SK-N-SH treated with all-trans-retinoic acid at 6 μM for 48 hours (cell line): ENCODE measurements around the gene AQP5.

Experiments used
- ATAC-seq: fragments of 200-7000 bp; cut with Tn5 transposase; 3 replicates; pipeline ENCODE4 v1.9.1; 2020; ENCODE audit warnings: mild to moderate bottlenecking, moderate library complexity
- ARNTL ChIP-seq: fragments of 450-650 bp; formaldehyde crosslinking; IDR thresholded peaks from 2 replicates; pipeline ENCODE4 v1.5.0; 2020; ENCODE audit warnings: low read depth, mild to moderate bottlenecking, moderate library complexity, borderline replicate concordance
- BACH2 ChIP-seq: fragments of 250-450 bp; sonication (Bioruptor Pico); IDR thresholded peaks from 2 replicates; pipeline ENCODE4 v1.9.0; 2021; ENCODE audit warnings: mild to moderate bottlenecking, borderline replicate concordance
- CSDC2 ChIP-seq: fragments of 250-450 bp; sonication (Bioruptor Pico); IDR thresholded peaks from 2 replicates; pipeline ENCODE4 v1.5.0; 2020; ENCODE audit warnings: mild to moderate bottlenecking, moderate library complexity
- CSRNP3 ChIP-seq: fragments of 250-450 bp; sonication (Bioruptor Pico); IDR thresholded peaks from 2 replicates; pipeline ENCODE4 v1.5.1; 2021; ENCODE audit warnings: mild to moderate bottlenecking, moderate library complexity
- ESRRG ChIP-seq: fragments of 250-450 bp; sonication (Bioruptor Pico); IDR thresholded peaks from 2 replicates; pipeline ENCODE4 v1.6.1; 2021; ENCODE audit warnings: mild to moderate bottlenecking
- GLIS3 ChIP-seq: fragments of 250-450 bp; sonication (Bioruptor Pico); IDR thresholded peaks from 2 replicates; pipeline ENCODE4 v1.5.0; 2020; ENCODE audit warnings: mild to moderate bottlenecking, moderate library complexity
- ISL1 ChIP-seq: fragments of 250-450 bp; sonication (Bioruptor Pico); IDR thresholded peaks from 2 replicates; pipeline ENCODE4 v2.1.2; 2022; ENCODE audit warnings: mild to moderate bottlenecking, moderate library complexity
- OSR1 ChIP-seq: fragments of 250-450 bp; sonication (Bioruptor Pico); IDR thresholded peaks from 2 replicates; pipeline ENCODE4 v1.8.0; 2022; ENCODE audit warnings: moderate library complexity, mild to moderate bottlenecking, inconsistent platforms
- POU6F1 ChIP-seq: fragments of 250-450 bp; sonication (Bioruptor Pico); IDR thresholded peaks from 2 replicates; pipeline ENCODE4 v1.8.0; 2021; ENCODE audit warnings: low read depth, mild to moderate bottlenecking, moderate library complexity, borderline replicate concordance
- PPARA ChIP-seq: fragments of 250-450 bp; sonication (Bioruptor Pico); IDR thresholded peaks from 2 replicates; pipeline ENCODE4 v1.5.0; 2020; ENCODE audit warnings: mild to moderate bottlenecking, borderline replicate concordance
- RARB ChIP-seq: fragments of 250-450 bp; sonication (Bioruptor Pico); IDR thresholded peaks from 2 replicates; pipeline ENCODE4 v1.8.0; 2021; ENCODE audit warnings: mild to moderate bottlenecking, moderate library complexity
- SNAI2 ChIP-seq: fragments of 250-450 bp; sonication (Bioruptor Pico); IDR thresholded peaks from 2 replicates; pipeline ENCODE4 v1.5.0; 2020; ENCODE audit warnings: mild to moderate bottlenecking, moderate library complexity
- TCF4 ChIP-seq: fragments of 250-450 bp; sonication (Bioruptor Pico); IDR thresholded peaks from 2 replicates; pipeline ENCODE4 v1.8.0; 2021; ENCODE audit warnings: mild to moderate bottlenecking, moderate library complexity, borderline replicate concordance
- TOX ChIP-seq: fragments of 250-450 bp; sonication (Bioruptor Pico); IDR thresholded peaks from 2 replicates; pipeline ENCODE4 v1.8.0; 2021; ENCODE audit warnings: mild to moderate bottlenecking, moderate library complexity, borderline replicate concordance
- ZC3H10 ChIP-seq: fragments of 250-450 bp; sonication (Bioruptor Pico); IDR thresholded peaks from 2 replicates; pipeline ENCODE4 v1.5.1; 2021; ENCODE audit warnings: mild to moderate bottlenecking, moderate library complexity
- ZFP3 ChIP-seq: fragments of 250-450 bp; sonication (Bioruptor Pico); IDR thresholded peaks from 2 replicates; pipeline ENCODE4 v1.5.0; 2020; ENCODE audit warnings: mild to moderate bottlenecking, moderate library complexity
- ZNF565 ChIP-seq: fragments of 450-650 bp; formaldehyde crosslinking; conservative IDR thresholded peaks from 2 replicates; pipeline ENCODE4 v1.5.0; 2020; ENCODE audit warnings: low read depth, mild to moderate bottlenecking, moderate library complexity
- ZNF70 ChIP-seq: fragments of 450-650 bp; formaldehyde crosslinking; IDR thresholded peaks from 2 replicates; pipeline ENCODE4 v1.5.0; 2020; ENCODE audit warnings: mild to moderate bottlenecking, moderate library complexity
- ZNF8 ChIP-seq: fragments of 450-650 bp; formaldehyde crosslinking; IDR thresholded peaks from 2 replicates; pipeline ENCODE4 v1.5.0; 2020; ENCODE audit warnings: mild to moderate bottlenecking, moderate library complexity
- TF ChIP-seq, protein P1 (sequence below): fragments of 250-450 bp; sonication (Bioruptor Pico); IDR thresholded peaks from 2 replicates; pipeline ENCODE4 v1.5.1; 2020; ENCODE audit warnings: low read depth, mild to moderate bottlenecking, moderate library complexity
- TF ChIP-seq, protein P2 (sequence below): fragments of 250-450 bp; sonication (Bioruptor Pico); IDR thresholded peaks from 2 replicates; pipeline ENCODE4 v1.5.0; 2020; ENCODE audit warnings: mild to moderate bottlenecking, moderate library complexity
- TF ChIP-seq, protein P3 (sequence below): fragments of 250-450 bp; sonication (Bioruptor Pico); IDR thresholded peaks from 2 replicates; pipeline ENCODE4 v1.8.0; 2020; ENCODE audit warnings: mild to moderate bottlenecking, moderate library complexity, borderline replicate concordance

AQP5 gene

DNA sequence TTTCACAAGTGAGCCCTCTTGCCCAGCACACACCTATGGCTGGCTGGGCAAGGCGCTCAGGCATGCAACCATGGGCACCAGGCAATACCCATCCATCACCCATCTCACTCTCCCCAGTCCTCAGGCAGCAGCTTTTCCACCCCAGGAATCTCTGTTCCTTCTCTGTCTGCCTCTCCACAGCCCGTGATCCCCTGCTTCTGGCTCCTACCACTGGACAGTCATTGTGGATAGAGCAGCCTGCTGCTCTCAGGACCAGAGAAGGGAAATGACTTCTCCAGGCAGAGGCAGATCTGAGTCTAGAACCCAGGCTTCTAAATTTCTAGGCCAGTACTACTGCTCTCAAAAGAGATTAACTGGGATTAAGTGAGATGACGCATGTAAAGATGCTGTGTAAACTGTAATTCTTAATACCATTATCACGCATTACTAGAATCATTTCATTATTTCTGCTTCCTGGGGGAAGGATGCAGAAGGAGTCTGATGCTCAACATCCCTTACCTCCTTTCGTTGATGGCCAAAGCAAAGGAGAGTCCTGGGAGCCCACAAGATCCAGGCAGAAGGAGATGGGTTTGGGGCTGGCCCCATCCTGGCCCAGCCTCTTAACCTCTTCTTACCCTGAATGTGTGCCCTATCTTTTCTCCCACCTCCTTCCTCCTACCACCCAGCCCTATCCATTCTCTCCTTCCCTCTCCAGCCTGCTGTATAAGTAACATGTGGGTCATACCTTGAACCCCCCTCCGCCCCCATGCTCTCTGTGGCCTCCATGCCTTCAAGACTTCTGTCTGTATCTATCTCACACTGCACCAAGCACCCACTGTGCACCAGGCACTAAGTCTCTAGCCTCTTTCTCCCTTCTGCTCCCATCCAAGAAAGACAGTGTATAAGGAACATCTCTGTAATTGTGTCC lies 4.8 kb upstream of the AQP5 start (continued):
- TF ChIP-seq, protein P1, sequence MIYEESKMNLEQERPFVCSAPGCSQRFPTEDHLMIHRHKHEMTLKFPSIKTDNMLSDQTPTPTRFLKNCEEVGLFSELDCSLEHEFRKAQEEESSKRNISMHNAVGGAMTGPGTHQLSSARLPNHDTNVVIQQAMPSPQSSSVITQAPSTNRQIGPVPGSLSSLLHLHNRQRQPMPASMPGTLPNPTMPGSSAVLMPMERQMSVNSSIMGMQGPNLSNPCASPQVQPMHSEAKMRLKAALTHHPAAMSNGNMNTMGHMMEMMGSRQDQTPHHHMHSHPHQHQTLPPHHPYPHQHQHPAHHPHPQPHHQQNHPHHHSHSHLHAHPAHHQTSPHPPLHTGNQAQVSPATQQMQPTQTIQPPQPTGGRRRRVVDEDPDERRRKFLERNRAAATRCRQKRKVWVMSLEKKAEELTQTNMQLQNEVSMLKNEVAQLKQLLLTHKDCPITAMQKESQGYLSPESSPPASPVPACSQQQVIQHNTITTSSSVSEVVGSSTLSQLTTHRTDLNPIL = no peak
- TF ChIP-seq, all 23 proteins: peak for 0

DNA sequence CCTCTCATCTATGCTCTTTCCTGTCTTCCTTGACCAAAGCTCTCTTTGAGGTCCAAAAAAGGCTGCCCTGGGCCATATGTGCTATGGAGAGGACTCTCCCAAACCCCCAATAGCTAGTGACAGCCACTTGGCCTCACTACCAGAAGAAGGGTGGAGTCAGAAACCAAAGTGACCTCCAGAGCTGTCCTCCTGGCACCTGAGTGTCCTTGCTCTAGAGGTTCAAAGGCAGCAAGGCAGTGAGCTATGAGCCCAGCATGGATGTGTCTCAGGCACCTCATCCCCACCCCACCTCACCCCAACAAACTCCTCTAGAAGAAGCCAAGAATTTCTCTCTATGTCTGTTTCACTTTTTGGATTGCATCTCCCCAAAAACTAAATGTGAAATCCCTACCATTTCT lies 4.1 kb upstream of the AQP5 start:
- TF ChIP-seq ESRRG (no peak), SNAI2 (CRISPR knock-in tag) (no peak), ZNF8 (CRISPR knock-in tag) (no peak), ZNF565 (CRISPR knock-in tag) (no peak), ZC3H10 (CRISPR knock-in tag) (no peak), ZNF70 (CRISPR knock-in tag) (no peak), TCF4 (no peak), BACH2 (CRISPR knock-in tag) (no peak), ZFP3 (CRISPR knock-in tag) (no peak), OSR1 (no peak), PPARA (CRISPR knock-in tag) (no peak), TOX (CRISPR knock-in tag) (no peak), ARNTL (no peak), RARB (CRISPR knock-in tag) (no peak), ISL1 (no peak), GLIS3 (no peak), POU6F1 (CRISPR knock-in tag) (no peak), CSRNP3 (no peak)
- TF ChIP-seq, protein P2, sequence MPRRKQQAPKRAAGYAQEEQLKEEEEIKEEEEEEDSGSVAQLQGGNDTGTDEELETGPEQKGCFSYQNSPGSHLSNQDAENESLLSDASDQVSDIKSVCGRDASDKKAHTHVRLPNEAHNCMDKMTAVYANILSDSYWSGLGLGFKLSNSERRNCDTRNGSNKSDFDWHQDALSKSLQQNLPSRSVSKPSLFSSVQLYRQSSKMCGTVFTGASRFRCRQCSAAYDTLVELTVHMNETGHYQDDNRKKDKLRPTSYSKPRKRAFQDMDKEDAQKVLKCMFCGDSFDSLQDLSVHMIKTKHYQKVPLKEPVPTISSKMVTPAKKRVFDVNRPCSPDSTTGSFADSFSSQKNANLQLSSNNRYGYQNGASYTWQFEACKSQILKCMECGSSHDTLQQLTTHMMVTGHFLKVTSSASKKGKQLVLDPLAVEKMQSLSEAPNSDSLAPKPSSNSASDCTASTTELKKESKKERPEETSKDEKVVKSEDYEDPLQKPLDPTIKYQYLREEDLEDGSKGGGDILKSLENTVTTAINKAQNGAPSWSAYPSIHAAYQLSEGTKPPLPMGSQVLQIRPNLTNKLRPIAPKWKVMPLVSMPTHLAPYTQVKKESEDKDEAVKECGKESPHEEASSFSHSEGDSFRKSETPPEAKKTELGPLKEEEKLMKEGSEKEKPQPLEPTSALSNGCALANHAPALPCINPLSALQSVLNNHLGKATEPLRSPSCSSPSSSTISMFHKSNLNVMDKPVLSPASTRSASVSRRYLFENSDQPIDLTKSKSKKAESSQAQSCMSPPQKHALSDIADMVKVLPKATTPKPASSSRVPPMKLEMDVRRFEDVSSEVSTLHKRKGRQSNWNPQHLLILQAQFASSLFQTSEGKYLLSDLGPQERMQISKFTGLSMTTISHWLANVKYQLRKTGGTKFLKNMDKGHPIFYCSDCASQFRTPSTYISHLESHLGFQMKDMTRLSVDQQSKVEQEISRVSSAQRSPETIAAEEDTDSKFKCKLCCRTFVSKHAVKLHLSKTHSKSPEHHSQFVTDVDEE = no peak
- TF ChIP-seq, protein P3, sequence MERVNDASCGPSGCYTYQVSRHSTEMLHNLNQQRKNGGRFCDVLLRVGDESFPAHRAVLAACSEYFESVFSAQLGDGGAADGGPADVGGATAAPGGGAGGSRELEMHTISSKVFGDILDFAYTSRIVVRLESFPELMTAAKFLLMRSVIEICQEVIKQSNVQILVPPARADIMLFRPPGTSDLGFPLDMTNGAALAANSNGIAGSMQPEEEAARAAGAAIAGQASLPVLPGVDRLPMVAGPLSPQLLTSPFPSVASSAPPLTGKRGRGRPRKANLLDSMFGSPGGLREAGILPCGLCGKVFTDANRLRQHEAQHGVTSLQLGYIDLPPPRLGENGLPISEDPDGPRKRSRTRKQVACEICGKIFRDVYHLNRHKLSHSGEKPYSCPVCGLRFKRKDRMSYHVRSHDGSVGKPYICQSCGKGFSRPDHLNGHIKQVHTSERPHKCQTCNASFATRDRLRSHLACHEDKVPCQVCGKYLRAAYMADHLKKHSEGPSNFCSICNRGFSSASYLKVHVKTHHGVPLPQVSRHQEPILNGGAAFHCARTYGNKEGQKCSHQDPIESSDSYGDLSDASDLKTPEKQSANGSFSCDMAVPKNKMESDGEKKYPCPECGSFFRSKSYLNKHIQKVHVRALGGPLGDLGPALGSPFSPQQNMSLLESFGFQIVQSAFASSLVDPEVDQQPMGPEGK (CRISPR knock-in tag) = no peak
- ATAC-seq = no peak

- TF ChIP-seq ZFP3 (CRISPR knock-in tag) = no peak
- TF ChIP-seq CSDC2 (CRISPR knock-in tag) = no peak
- no peak for TF ChIP-seq ZNF565 (CRISPR knock-in tag)
- no peak for TF ChIP-seq PPARA (CRISPR knock-in tag)
- no peak for TF ChIP-seq ZNF70 (CRISPR knock-in tag)
- TF ChIP-seq POU6F1 (CRISPR knock-in tag) = no peak
- no peak for TF ChIP-seq RARB (CRISPR knock-in tag)
- peak; percentile 64 for ATAC-seq
These were observed 1.8 kb upstream of the AQP5 start for GRCh38 chr12:49959685-49960473.
